Measurements from ENCODE around the gene ITGAE.
A peak's percentile ranks its signal among the peaks of the same experiment; 100 is the strongest.
"Not testable (repeated sequence)": the region's sequence is repeated elsewhere in the genome, so short reads cannot be mapped to it uniquely, and the experiment has no call there.

The ITGAE gene, protein sequence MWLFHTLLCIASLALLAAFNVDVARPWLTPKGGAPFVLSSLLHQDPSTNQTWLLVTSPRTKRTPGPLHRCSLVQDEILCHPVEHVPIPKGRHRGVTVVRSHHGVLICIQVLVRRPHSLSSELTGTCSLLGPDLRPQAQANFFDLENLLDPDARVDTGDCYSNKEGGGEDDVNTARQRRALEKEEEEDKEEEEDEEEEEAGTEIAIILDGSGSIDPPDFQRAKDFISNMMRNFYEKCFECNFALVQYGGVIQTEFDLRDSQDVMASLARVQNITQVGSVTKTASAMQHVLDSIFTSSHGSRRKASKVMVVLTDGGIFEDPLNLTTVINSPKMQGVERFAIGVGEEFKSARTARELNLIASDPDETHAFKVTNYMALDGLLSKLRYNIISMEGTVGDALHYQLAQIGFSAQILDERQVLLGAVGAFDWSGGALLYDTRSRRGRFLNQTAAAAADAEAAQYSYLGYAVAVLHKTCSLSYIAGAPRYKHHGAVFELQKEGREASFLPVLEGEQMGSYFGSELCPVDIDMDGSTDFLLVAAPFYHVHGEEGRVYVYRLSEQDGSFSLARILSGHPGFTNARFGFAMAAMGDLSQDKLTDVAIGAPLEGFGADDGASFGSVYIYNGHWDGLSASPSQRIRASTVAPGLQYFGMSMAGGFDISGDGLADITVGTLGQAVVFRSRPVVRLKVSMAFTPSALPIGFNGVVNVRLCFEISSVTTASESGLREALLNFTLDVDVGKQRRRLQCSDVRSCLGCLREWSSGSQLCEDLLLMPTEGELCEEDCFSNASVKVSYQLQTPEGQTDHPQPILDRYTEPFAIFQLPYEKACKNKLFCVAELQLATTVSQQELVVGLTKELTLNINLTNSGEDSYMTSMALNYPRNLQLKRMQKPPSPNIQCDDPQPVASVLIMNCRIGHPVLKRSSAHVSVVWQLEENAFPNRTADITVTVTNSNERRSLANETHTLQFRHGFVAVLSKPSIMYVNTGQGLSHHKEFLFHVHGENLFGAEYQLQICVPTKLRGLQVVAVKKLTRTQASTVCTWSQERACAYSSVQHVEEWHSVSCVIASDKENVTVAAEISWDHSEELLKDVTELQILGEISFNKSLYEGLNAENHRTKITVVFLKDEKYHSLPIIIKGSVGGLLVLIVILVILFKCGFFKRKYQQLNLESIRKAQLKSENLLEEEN

DNA sequence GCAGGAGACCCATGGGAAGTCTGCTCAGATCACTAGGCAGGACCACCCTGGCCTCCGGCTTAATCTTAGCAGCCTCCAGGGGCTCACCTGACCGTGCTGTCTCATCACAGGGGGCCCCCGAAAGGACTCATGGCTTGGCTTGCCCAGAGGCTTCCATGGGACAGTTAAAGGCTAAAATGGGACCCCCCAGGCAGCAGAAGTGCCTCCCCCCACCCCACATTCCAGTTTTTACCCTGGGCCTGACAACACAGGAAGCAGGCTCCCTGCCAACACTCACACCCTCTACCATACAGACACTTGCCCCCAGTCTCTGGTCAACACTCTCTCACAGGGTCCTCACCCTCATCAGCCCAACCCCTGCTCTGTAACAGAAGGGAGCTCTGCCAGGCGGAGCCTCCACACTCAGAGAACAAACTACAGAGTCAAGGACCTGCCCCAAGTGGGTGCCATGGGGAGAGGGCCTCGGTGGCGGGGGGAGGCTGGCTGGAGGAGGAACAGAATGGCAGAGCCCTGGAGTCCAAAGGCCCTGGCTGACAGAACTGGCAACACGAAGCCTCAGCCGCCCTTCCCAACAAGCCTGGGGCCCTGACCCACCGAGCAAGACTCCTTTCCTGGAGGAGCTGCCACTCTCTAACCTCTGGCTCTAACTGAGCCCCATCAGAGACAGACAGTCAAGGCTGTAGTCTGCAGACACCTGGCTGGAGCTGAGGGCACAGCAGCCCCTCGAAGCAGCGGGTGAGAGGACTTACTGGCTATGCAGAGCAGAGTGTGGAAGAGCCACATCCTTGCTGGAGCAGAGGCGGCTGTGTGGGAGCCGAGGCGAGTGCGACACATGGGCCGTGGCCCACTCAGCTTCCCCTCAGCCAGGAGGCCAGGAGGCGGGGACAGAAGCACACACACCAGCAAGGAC, at the start of gene ITGAE:
TSS of gene ITGAE (minus strand) at position 827 of the 910 bp plus-strand sequence. CDS start at position 783, 44 bp downstream.
- Mint-ChIP-seq H3K27me3 (ENCODE audit: low read depth) (no peaks in the 10 kb centered on the region), H3K36me3 (ENCODE audit: low read depth) (no peaks in the 10 kb centered on the region), H3K9me3 (no peaks in the 10 kb centered on the region), H3K4me3 (no peak within 1 kb of the TSS), H3K4me1 (ENCODE audit: low read depth) (peaks cover 19% of the 10 kb centered on the region), H3K27ac (peak within 1 kb of the TSS; percentile 45)

DNA sequence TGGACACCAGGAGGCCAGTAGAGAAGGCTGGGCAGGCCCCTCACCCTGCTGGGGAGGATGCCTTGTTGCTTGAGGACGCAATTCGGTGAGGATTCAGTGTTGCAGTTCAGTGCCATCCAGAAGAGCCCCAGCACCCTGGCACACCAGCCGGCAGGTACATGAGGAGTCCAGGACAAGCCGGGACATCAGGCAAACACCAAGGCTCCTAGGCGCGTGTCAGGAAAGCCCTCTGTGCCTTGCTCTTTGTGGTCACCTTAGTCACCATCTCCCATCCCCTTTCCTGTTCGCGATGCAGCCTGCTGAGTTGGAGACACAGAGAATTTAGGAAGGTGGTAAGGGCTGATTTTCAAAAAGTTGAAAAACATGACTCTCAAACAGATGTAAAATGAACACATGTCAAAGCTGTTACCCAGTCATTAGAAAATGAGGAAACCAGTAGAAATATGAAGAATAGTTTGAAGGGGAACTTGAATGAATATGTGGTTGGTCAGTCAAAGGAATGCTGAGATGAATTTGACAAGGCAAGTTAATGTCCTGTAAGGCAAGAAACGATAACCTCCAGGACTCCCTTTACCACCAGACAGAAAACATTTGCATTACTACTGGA, 47.3 kb upstream of the ITGAE start:
- H3K36me3 Mint-ChIP-seq (ENCODE audit: low read depth): peaks cover 7% of the 10 kb centered on the region
- H3K4me1 Mint-ChIP-seq (ENCODE audit: low read depth): peaks cover 17% of the 10 kb centered on the region
- H3K9me3 Mint-ChIP-seq: no peaks in the 10 kb centered on the region
- no peak overlapping the region for H3K27ac Mint-ChIP-seq
- peaks cover 24% of the 10 kb centered on the region for H3K27me3 Mint-ChIP-seq (ENCODE audit: low read depth)
- H3K4me3 Mint-ChIP-seq: no peak overlapping the region

DNA sequence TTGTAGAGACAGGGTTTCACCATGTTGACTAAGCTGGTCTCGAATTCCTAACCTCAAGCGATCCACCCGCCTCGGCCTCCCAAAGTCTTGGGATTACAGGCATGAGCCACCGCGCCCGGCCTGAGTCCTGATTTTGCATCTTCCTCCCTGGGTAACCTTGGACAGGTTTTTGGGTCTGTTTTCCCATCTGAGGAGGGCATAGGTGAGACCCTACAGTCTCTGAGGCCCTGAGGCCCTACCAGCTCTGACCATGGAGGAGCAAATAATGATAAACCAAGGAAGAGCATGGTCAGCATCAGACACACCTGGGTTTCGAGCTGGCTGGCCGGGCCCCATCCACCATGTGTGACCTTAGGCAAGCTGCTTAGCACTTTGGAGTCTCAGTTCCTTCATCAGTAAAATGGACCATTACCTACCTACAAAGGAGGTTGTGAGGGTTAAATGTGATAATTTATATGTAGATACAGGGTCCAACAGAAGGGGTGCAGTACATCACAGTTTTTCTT, 46.2 kb upstream of the ITGAE start:
- H3K9me3 Mint-ChIP-seq: no peaks in the 10 kb centered on the region
- H3K27me3 Mint-ChIP-seq (ENCODE audit: low read depth): peaks cover 24% of the 10 kb centered on the region
- H3K36me3 Mint-ChIP-seq (ENCODE audit: low read depth): peaks cover 7% of the 10 kb centered on the region
- peaks cover 17% of the 10 kb centered on the region for H3K4me1 Mint-ChIP-seq (ENCODE audit: low read depth)
- H3K4me3 Mint-ChIP-seq: no peak overlapping the region
- peak overlapping the region; percentile 59 for H3K27ac Mint-ChIP-seq

DNA sequence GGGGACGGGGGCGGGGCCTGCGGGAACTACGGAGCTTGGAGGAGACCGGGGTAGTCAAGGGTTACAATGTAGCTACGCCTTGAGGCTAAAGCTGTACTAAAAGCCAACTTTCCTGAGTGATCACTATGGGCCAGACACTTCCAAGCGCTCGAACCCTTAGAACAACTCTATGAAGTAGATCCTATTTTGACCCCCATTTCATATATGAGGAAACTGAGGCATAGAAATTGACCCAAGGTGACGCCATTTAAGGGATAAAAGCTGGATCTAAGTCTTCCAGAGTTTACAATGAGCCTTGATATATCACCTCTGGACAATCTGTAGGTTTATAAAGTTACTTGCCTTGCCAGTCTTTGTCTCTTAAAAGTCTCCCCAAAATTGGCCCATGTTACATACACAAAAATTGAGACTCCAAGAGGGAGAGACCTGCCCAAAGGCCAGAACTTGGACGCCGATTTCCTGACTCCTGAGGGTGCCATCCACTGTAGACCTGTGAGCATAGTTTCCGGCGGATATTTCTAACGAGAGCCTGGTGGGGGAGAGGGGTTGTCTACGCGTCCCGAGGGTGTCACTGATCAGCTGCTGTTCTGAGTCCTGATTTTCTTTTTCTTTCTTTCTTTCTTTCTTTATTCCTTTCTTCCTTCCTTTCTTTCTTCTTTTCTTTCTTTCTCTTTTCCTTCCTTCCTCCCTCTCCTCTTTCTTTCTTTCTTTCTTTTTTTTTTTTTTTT, 45.6 kb upstream of the ITGAE start:
- Mint-ChIP-seq H3K4me1 (ENCODE audit: low read depth) (peaks cover 17% of the 10 kb centered on the region), H3K9me3 (no peaks in the 10 kb centered on the region), H3K36me3 (ENCODE audit: low read depth) (peaks cover 7% of the 10 kb centered on the region), H3K4me3 (peak overlapping the region; percentile 92), H3K27me3 (ENCODE audit: low read depth) (peaks cover 17% of the 10 kb centered on the region), H3K27ac (peak overlapping the region; percentile 59)

DNA sequence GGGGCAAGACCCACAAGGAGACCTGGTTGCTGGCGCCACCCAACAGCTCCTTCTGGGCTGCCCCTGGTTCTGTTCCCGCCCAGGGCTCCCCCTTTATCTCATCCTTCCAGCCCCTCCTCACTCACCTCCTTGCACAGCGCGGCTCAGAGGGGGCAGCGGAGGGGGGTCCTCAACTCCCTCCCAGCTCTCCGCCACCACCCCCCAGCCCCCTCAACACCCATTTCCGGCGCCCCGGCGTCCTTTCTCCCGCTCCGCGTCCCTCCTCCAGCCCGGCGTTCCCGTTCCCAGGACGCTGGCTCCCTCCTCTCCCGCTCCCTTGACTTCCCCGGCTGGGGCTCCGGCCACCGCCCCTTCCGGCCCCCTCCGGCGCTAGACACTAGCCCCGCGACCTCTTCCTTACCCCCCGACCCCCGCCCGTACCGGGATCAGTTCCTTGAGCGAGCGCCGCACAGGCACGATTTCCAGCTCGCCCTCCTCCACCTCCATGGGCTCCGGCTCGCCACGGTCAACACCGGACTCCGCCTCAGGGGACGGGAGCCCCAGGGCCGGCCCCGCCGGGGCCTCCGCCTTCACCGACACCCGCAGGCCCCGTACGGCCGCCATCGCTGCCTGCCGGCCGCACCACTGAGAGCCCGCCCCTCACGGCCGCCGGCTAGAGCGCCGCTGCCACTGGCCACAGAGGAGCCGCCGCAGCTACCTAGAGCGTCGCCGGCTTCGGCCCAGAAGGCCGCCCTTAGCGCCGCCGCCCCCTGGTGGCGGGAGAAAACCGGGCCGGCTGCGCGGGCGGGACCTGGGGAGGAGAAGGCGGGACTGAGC, 44.8 kb upstream of the ITGAE start, which contains the start of gene NCBP3:
TSS of gene NCBP3 (minus strand) at position 626 of the 816 bp plus-strand sequence. CDS start at position 603, 23 bp downstream.
- Mint-ChIP-seq H3K4me1 (ENCODE audit: low read depth) (peaks cover 17% of the 10 kb centered on the region), H3K36me3 (ENCODE audit: low read depth) (peaks cover 13% of the 10 kb centered on the region), H3K27me3 (ENCODE audit: low read depth) (peaks cover 15% of the 10 kb centered on the region), H3K4me3 (peak within 1 kb of the TSS; percentile 92), H3K27ac (peak within 1 kb of the TSS; percentile 88), H3K9me3 (no peaks in the 10 kb centered on the region)

DNA sequence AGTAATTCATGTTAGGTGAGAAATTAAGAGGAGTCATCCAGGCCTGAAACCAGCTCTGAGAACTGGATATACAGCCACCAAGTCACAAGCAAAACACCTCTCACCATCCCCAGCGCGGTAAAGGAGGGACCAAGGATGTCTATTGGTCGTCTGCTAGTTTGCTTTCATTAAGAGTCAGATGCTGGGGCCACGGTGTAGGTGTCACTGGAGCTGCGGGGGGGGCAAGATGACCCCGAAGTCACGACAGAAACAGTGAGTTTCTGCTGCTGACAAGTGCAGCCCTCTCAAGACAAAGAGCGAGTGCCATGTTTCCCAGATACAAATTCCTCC, 44.3 kb upstream of the ITGAE start:
- Mint-ChIP-seq H3K27ac (peak overlapping the region; percentile 88), H3K9me3 (no peaks in the 10 kb centered on the region), H3K36me3 (ENCODE audit: low read depth) (peaks cover 15% of the 10 kb centered on the region), H3K27me3 (ENCODE audit: low read depth) (peaks cover 12% of the 10 kb centered on the region), H3K4me3 (peak overlapping the region; percentile 92), H3K4me1 (ENCODE audit: low read depth) (peaks cover 19% of the 10 kb centered on the region)

DNA sequence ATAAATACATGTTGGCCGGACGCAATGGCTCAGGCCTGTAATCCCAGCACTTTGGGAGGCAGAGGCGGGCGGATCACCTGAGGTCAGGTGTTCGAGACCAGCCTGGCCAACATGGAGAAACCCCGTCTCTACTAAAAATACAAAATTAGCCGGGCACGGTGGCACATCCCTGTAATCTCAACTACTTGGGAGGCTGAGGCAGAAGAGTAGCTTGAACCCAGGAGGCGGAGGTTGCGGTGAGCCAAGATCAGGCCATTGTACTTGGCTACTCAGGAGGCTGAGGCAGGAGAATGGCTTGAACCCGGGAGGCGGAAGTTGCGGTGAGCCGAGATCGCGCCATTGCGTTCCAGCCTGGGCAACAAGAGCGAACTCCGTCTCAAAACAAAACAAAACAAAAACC, 43.6 kb upstream of the ITGAE start:
- Mint-ChIP-seq H3K36me3 (ENCODE audit: low read depth) (peaks cover 18% of the 10 kb centered on the region), H3K4me1 (ENCODE audit: low read depth) (peaks cover 21% of the 10 kb centered on the region), H3K27ac (peak overlapping the region; percentile 64), H3K4me3 (peak overlapping the region; percentile 92)
- H3K27me3 Mint-ChIP-seq (ENCODE audit: low read depth); H3K9me3 Mint-ChIP-seq: not testable (repeated sequence)

DNA sequence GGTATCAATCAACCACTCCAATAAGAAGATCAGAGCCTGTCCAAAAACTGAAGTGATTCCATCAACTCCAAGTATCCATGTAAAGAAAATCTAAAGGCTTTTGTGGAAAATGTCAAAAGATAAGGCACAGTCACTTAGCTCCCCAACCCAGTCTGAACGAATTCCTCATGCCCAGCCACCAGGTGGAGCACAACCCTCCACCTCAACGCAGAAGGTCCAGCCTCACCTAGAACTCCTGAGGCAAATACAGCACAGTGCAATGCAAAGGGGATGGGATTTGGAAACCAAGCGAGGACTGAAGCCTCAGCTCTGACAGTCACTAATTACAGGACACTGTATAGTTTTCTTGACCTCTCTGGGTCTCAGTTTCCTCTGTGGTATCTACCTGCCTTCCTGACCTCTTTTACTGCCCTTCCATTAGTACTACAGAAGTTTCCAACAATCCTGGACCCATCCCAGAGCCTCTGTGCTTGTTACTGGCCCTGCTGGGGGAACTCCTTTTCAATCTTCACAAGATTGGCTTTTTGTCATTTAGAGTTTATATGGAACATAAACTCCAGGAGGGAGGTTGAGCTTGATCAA, 43.0 kb upstream of the ITGAE start:
- no peaks in the 10 kb centered on the region for H3K9me3 Mint-ChIP-seq
- peak overlapping the region; percentile 92 for H3K4me3 Mint-ChIP-seq
- H3K27me3 Mint-ChIP-seq (ENCODE audit: low read depth): peaks cover 3% of the 10 kb centered on the region
- H3K36me3 Mint-ChIP-seq (ENCODE audit: low read depth): peaks cover 19% of the 10 kb centered on the region
- peak overlapping the region; percentile 64 for H3K27ac Mint-ChIP-seq
- peaks cover 21% of the 10 kb centered on the region for H3K4me1 Mint-ChIP-seq (ENCODE audit: low read depth)

DNA sequence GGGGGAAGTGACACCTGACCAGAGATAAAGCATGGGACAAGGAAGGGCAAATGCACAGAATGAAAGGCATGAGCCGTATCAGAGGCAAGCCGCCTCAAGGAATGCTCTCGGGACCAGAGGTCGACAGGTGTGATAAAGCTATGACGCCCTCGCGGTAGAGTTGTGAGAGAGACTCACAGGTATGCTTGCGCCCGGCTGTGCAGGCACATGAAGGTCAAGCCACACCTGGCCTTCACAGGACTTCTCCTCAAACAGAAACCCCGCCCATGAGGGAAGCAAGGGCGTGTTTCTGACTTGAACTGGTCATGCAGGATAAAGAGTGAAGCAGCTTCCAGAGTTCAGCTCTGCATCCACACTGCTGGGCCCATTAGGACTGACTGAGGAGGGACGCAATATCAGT, 37.2 kb upstream of the ITGAE start:
- Mint-ChIP-seq H3K4me1 (ENCODE audit: low read depth) (peaks cover 14% of the 10 kb centered on the region), H3K27ac (no peak overlapping the region), H3K4me3 (no peak overlapping the region), H3K36me3 (ENCODE audit: low read depth) (peaks cover 35% of the 10 kb centered on the region), H3K9me3 (no peaks in the 10 kb centered on the region), H3K27me3 (ENCODE audit: low read depth) (no peaks in the 10 kb centered on the region)

DNA sequence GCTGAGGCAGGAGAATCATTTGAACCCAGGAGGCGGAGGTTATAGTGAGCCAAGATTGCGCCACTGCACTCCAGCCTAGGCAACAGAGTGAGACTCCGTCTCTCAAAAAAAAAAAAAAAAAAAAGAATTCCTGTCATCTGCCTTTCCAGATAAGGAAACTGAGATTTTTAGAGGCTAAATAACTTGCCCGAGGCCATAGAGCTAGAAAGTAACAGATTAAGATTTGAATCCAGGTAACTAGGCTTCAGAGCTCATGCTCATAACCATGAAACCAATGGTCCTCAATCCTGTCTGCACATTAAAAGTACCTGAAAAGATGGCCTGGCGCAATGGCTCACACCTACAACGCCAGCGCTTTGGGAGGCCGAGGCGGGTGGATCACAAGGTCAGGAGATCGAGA, 35.6 kb upstream of the ITGAE start:
- Mint-ChIP-seq H3K9me3 (no peaks in the 10 kb centered on the region), H3K27ac (no peak overlapping the region), H3K27me3 (ENCODE audit: low read depth) (no peaks in the 10 kb centered on the region), H3K4me1 (ENCODE audit: low read depth) (peaks cover 14% of the 10 kb centered on the region), H3K4me3 (no peak overlapping the region), H3K36me3 (ENCODE audit: low read depth) (peaks cover 34% of the 10 kb centered on the region)

DNA sequence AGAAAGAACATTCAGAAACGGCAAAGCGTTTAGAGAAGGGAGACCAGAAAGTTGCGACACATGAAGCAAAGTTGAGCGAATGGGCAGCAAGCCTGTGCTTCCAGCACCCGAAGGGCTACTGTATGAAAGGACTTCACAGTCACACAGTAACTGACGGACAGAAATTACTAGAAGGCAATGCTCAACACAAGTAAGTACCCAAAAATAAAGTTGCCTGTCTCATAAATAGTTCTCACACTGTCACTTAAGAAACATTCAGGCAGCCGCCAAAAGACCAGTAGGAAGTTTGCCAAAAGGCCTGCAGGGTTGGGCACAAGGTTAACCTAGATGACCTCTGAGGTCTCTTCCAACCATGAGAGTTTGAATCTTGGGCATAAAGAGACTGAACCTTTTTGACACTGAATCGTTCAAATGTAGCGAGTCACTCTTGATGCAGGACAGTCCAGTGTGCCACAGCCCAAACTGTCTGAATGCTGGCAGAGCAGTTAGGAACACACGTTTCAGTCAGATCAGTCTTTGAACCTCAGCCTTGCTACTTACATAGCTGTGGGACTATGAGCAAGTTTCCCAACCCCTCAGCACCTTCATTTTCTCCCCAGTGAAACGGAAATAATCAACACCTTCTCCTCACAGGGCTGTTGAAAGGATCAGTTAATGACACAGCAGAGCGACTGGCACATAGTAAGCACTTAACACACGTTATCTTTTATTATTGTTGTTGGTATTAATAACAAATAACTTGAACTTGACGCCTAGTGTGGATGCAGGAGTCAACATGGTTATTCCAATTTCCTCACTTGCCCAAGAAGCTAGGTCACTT, 34.6 kb upstream of the ITGAE start:
- Mint-ChIP-seq H3K36me3 (ENCODE audit: low read depth) (peaks cover 28% of the 10 kb centered on the region), H3K9me3 (no peaks in the 10 kb centered on the region), H3K27ac (no peak overlapping the region), H3K4me3 (no peak overlapping the region), H3K27me3 (ENCODE audit: low read depth) (no peaks in the 10 kb centered on the region), H3K4me1 (ENCODE audit: low read depth) (peaks cover 13% of the 10 kb centered on the region)
